ENCODE results near the gene ZBTB45.
"Not testable (repeated sequence)": the region's sequence is repeated elsewhere in the genome, so short reads cannot be mapped to it uniquely, and the experiment has no call there.

ZBTB45 gene

GRCh38 chr19:58510084-58510862 is 9.3 kb downstream of the ZBTB45 start:
- DNase-seq (ENCODE audit: low spot score) = no peak

GRCh38 chr19:58509731-58510083 is 9.9 kb downstream of the ZBTB45 start:
- DNase-seq (ENCODE audit: low spot score) = no peak

- DNase-seq (ENCODE audit: low spot score) = not testable (repeated sequence)
Measured at GRCh38 chr19:58507602-58508223, 11.9 kb downstream of the ZBTB45 start.

- no peak for DNase-seq (ENCODE audit: low spot score)
Measured at GRCh38 chr19:58500242-58500641, 19.4 kb downstream of the ZBTB45 start.

GRCh38 chr19:58499021-58499927 is 20.3 kb downstream of the ZBTB45 start:
- peak; percentile 97 for DNase-seq (ENCODE audit: low spot score)

- DNase-seq (ENCODE audit: low spot score) = no peak
Measured at GRCh38 chr19:58498316-58499020, 21.1 kb downstream of the ZBTB45 start.

GRCh38 chr19:58497634-58498170 is 21.9 kb downstream of the ZBTB45 start:
- DNase-seq (ENCODE audit: low spot score) = no peak

- DNase-seq (ENCODE audit: low spot score) = no peak
Measured at GRCh38 chr19:58492265-58492664, 27.3 kb downstream of the ZBTB45 start.

- no peak for DNase-seq (ENCODE audit: low spot score)
Measured at GRCh38 chr19:58491393-58491792, 28.2 kb downstream of the ZBTB45 start.

- not testable (repeated sequence) for DNase-seq (ENCODE audit: low spot score)
Measured at GRCh38 chr19:58484349-58484748, 35.3 kb downstream of the ZBTB45 start.

GRCh38 chr19:58483776-58484175 is 35.8 kb downstream of the ZBTB45 start:
- DNase-seq (ENCODE audit: low spot score) = no peak

- DNase-seq (ENCODE audit: low spot score) = no peak
Measured at GRCh38 chr19:58482372-58482771, 37.2 kb downstream of the ZBTB45 start.

- DNase-seq (ENCODE audit: low spot score) = no peak
Measured at GRCh38 chr19:58480831-58481230, 38.8 kb downstream of the ZBTB45 start.

- no peak for DNase-seq (ENCODE audit: low spot score)
Measured at GRCh38 chr19:58480481-58480830, 39.2 kb downstream of the ZBTB45 start.

- no peak for DNase-seq (ENCODE audit: low spot score)
Measured at GRCh38 chr19:58479736-58480480, 39.7 kb downstream of the ZBTB45 start.

- no peak for DNase-seq (ENCODE audit: low spot score)
Measured at GRCh38 chr19:58479303-58479702, 40.3 kb downstream of the ZBTB45 start.

- no peak for DNase-seq (ENCODE audit: low spot score)
Measured at GRCh38 chr19:58477871-58478270, 41.7 kb downstream of the ZBTB45 start.

- no peak for DNase-seq (ENCODE audit: low spot score)
Measured at GRCh38 chr19:58477130-58477529, 42.5 kb downstream of the ZBTB45 start.

GRCh38 chr19:58476498-58477015 is 43.1 kb downstream of the ZBTB45 start:
- DNase-seq (ENCODE audit: low spot score) = no peak

GRCh38 chr19:58475714-58476497 is 43.7 kb downstream of the ZBTB45 start, which contains the start of gene ZNF446:
ZNF446 (plus strand) TSS chr19:58476352; CDS start chr19:58477219, 867 bp downstream.
- peak; percentile 98 for DNase-seq (ENCODE audit: low spot score)
